H9 (cell line): Measurements from ENCODE around the gene CCM2. TPM values are rescaled to one million over a fixed set of nuclear protein-coding genes. Genes with fewer than 3 reads are reported as not detected.

ENCODE experiments used
- DNase-seq: peaks from one replicate; pipeline ENCODE4 v3.0.0-alpha.2; 2017
- H2AFZ ChIP-seq: one replicate; pipeline ENCODE4 v1.6.1; 2013; ENCODE audit warnings: mild to moderate bottlenecking, low read length, control low read depth, moderate library complexity
- H2AK5ac ChIP-seq: 2 replicates; pipeline ENCODE4 v1.6.1; 2013; ENCODE audit warnings: low read length, control low read depth, mixed read lengths; ENCODE audit not compliant: insufficient read length
- H2BK120ac ChIP-seq: one replicate; pipeline ENCODE4 v1.6.1; 2013; ENCODE audit warnings: low read depth, mild to moderate bottlenecking, low read length, control low read depth, inconsistent platforms; ENCODE audit not compliant: poor library complexity, severe bottlenecking
- H2BK12ac ChIP-seq: 2 replicates; pipeline ENCODE4 v1.6.1; 2013; ENCODE audit warnings: low read length, control low read depth, mixed read lengths, low read depth; ENCODE audit not compliant: insufficient read length
- H2BK15ac ChIP-seq: 2 replicates; pipeline ENCODE4 v1.6.1; 2013; ENCODE audit warnings: low read depth, low read length, control low read depth
- H2BK20ac ChIP-seq: one replicate; pipeline ENCODE4 v1.6.1; 2013; ENCODE audit warnings: low read depth, mild to moderate bottlenecking, low read length, control low read depth, inconsistent platforms; ENCODE audit not compliant: poor library complexity, severe bottlenecking
- H2BK5ac ChIP-seq: 2 replicates; pipeline ENCODE4 v1.6.1; 2013; ENCODE audit warnings: low read length, control low read depth, mixed read lengths; ENCODE audit not compliant: insufficient read length
- H3K14ac ChIP-seq: 2 replicates; pipeline ENCODE4 v1.6.1; 2013; ENCODE audit warnings: low read length, control low read depth; ENCODE audit not compliant: insufficient read depth
- H3K18ac ChIP-seq: 2 replicates; pipeline ENCODE4 v1.6.1; 2013; ENCODE audit warnings: low read depth, mild to moderate bottlenecking, mixed read lengths, low read length, control low read depth; ENCODE audit not compliant: insufficient read length
- H3K23ac ChIP-seq: 2 replicates; pipeline ENCODE4 v1.6.1; 2013; ENCODE audit warnings: low read length, control low read depth, mixed read lengths, low read depth; ENCODE audit not compliant: insufficient read length
- H3K23me2 ChIP-seq: 2 replicates; pipeline ENCODE4 v1.6.1; 2013; ENCODE audit warnings: low read depth, mild to moderate bottlenecking, mixed read lengths, low read length, control low read depth; ENCODE audit not compliant: insufficient read length, poor library complexity, severe bottlenecking
- H3K27ac ChIP-seq: 2 replicates; pipeline ENCODE4 v1.5.1; 2013; ENCODE audit warnings: low read length, control low read depth, mixed read lengths, low read depth; ENCODE audit not compliant: insufficient read length
- H3K27me3 ChIP-seq: 2 replicates; pipeline ENCODE4 v1.6.1; 2013; ENCODE audit warnings: low read length, control low read depth, inconsistent platforms; ENCODE audit not compliant: insufficient read depth
- H3K4ac ChIP-seq: 2 replicates; pipeline ENCODE4 v1.6.1; 2013; ENCODE audit warnings: low read depth, mild to moderate bottlenecking, control low read depth, inconsistent platforms, low read length, moderate library complexity
- H3K4me1 ChIP-seq: 2 replicates; pipeline ENCODE4 v1.6.1; 2013; ENCODE audit warnings: low read length, control low read depth, inconsistent platforms; ENCODE audit not compliant: insufficient read depth
- H3K4me2 ChIP-seq: 2 replicates; pipeline ENCODE4 v1.6.1; 2013; ENCODE audit warnings: low read length, control low read depth, mixed read lengths; ENCODE audit not compliant: insufficient read length, insufficient read depth
- H3K56ac ChIP-seq: 2 replicates; pipeline ENCODE4 v1.6.1; 2013; ENCODE audit warnings: low read depth, mild to moderate bottlenecking, mixed read lengths, low read length, control low read depth; ENCODE audit not compliant: insufficient read length
- H3K79me1 ChIP-seq: 2 replicates; pipeline ENCODE4 v1.6.1; 2013; ENCODE audit warnings: low read depth, mild to moderate bottlenecking, moderate library complexity, low read length, control low read depth, inconsistent platforms; ENCODE audit not compliant: insufficient read depth, poor library complexity, severe bottlenecking
- H3K79me2 ChIP-seq: 2 replicates; pipeline ENCODE4 v1.6.1; 2013; ENCODE audit warnings: low read length, control low read depth, inconsistent platforms; ENCODE audit not compliant: insufficient read depth
- H3K9ac ChIP-seq: 2 replicates; pipeline ENCODE4 v1.6.1; 2013; ENCODE audit warnings: low read length, control low read depth, mixed read lengths; ENCODE audit not compliant: insufficient read length; ENCODE audit errors: extremely low read depth
- H3K9me3 ChIP-seq: one replicate; pipeline ENCODE4 v1.6.1; 2013; ENCODE audit warnings: low read depth, low read length, inconsistent platforms; ENCODE audit not compliant: control insufficient read depth
- H3T11ph ChIP-seq: one replicate; pipeline ENCODE4 v1.6.1; 2013; ENCODE audit warnings: mild to moderate bottlenecking, low read length, control low read depth, inconsistent platforms
- H4K20me1 ChIP-seq: one replicate; pipeline ENCODE4 v1.6.1; 2013; ENCODE audit not compliant: control insufficient read depth, insufficient read length, insufficient read depth
- H4K5ac ChIP-seq: 2 replicates; pipeline ENCODE4 v1.6.1; 2013; ENCODE audit warnings: low read depth, mild to moderate bottlenecking, mixed read lengths, low read length, control low read depth; ENCODE audit not compliant: insufficient read length
- H4K8ac ChIP-seq: replicated peaks from 2 replicates; pipeline ENCODE4 v1.6.1; 2013; ENCODE audit warnings: low read length, control low read depth, mixed read lengths, low read depth; ENCODE audit not compliant: insufficient read length
- H4K91ac ChIP-seq: 2 replicates; pipeline ENCODE4 v1.6.1; 2013; ENCODE audit warnings: low read depth, mild to moderate bottlenecking, moderate library complexity, mixed read lengths, low read length, control low read depth; ENCODE audit not compliant: insufficient read length
- H3K27ac Mint-ChIP-seq, 3 experiments: 2 replicates in 2 of 3; 3 replicates in 1 of 3; pipeline ENCODE4 v1.8.0; 2020 to 2021; ENCODE audit warnings: mixed read lengths in 3 of 3, mild to moderate bottlenecking in 1 of 3, moderate library complexity in 1 of 3
- H3K27me3 Mint-ChIP-seq: 2 replicates; pipeline ENCODE4 v1.8.0; 2021; ENCODE audit warnings: low read depth, mild to moderate bottlenecking, moderate library complexity, mixed read lengths
- H3K36me3 Mint-ChIP-seq, 3 experiments: 2 replicates in 2 of 3; 3 replicates in 1 of 3; pipeline ENCODE4 v1.8.0; 2020 to 2021; ENCODE audit warnings: low read depth in 3 of 3, mixed read lengths in 3 of 3; ENCODE audit not compliant: insufficient read depth in 1 of 3
- H3K4me1 Mint-ChIP-seq, 2 experiments: 2 replicates each; pipeline ENCODE4 v1.8.0; 2020; ENCODE audit warnings: mixed read lengths in 2 of 2
- H3K4me3 Mint-ChIP-seq, 2 experiments: 2 replicates in 1 of 2; 3 replicates in 1 of 2; pipeline ENCODE4 v1.8.0; 2020 to 2021; ENCODE audit warnings: mild to moderate bottlenecking in 2 of 2, mixed read lengths in 2 of 2, moderate library complexity in 1 of 2
- H3K9me3 Mint-ChIP-seq, 2 experiments: 2 replicates in 1 of 2; 3 replicates in 1 of 2; pipeline ENCODE4 v1.8.0; 2020; ENCODE audit warnings: mild to moderate bottlenecking in 2 of 2, mixed read lengths in 2 of 2, moderate library complexity in 1 of 2
- WGBS: extraction: QIAGEN DNeasy Blood & Tissue Kit; methylation state at CpG from one replicate; pipeline ENCODE4 v1.1.7; 2013; ENCODE audit warnings: missing lambda C conversion rate, low lambda C conversion rate, mixed read lengths; ENCODE audit not compliant: insufficient read length; ENCODE audit errors: extremely low coverage; 5-methylcytosine and 5-hydroxymethylcytosine counted together
- total RNA-seq: library from RNA; stranded (reverse); gene quantifications from 2 replicates; pipeline ENCODE4 v1.2.1, GENCODE V29; 2021
- TF ChIP-seq, protein P1 (sequence below): fragments of 200-600 bp; sonication (generic); conservative IDR thresholded peaks from 3 replicates; pipeline ENCODE4 v1.8.0; 2021; ENCODE audit warnings: antibody characterized with exemption, mild to moderate bottlenecking

CCM2 gene
- total RNA-seq, 1 experiment from 2014 or later: 30.4 TPM

DNA sequence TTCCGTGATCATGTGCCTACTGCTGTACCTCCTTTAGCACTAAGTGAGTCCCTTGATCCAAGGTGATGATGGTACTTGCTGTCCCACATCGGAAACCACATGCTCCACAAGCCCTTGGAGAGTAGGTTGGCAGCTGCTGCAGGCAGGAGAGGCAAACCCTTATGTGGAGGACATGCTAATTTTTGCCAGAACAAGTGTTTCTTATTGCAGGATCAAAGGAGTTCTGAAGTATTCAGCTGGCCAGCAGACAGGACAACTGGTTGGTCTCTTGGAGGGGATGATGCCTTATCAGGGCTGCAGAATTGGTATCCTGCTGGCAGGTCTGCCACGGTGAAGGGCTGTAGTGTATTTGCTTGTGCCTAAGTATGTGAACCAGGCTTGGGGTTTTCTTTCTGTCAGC is 52.0 kb downstream of the CCM2 start:
- TF ChIP-seq, protein P1, sequence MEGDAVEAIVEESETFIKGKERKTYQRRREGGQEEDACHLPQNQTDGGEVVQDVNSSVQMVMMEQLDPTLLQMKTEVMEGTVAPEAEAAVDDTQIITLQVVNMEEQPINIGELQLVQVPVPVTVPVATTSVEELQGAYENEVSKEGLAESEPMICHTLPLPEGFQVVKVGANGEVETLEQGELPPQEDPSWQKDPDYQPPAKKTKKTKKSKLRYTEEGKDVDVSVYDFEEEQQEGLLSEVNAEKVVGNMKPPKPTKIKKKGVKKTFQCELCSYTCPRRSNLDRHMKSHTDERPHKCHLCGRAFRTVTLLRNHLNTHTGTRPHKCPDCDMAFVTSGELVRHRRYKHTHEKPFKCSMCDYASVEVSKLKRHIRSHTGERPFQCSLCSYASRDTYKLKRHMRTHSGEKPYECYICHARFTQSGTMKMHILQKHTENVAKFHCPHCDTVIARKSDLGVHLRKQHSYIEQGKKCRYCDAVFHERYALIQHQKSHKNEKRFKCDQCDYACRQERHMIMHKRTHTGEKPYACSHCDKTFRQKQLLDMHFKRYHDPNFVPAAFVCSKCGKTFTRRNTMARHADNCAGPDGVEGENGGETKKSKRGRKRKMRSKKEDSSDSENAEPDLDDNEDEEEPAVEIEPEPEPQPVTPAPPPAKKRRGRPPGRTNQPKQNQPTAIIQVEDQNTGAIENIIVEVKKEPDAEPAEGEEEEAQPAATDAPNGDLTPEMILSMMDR: no peak
- Histone ChIP-seq H2BK15ac (no peak overlapping the region), H3K56ac (no peak overlapping the region), H2BK12ac (no peak overlapping the region), H3K23me2 (no peaks in the 10 kb centered on the region), H4K8ac (no peak overlapping the region), H3K14ac (no peak overlapping the region), H3T11ph (no peak overlapping the region), H3K9ac (no peak overlapping the region), H2AK5ac (no peak overlapping the region), H4K5ac (no peak overlapping the region), H2BK120ac (no peak overlapping the region), H3K4ac (no peak overlapping the region), H3K4me2 (no peak overlapping the region), H3K18ac (no peak overlapping the region), H3K23ac (no peak overlapping the region), H2BK5ac (no peak overlapping the region), H3K79me1 (no peaks in the 10 kb centered on the region), H2AFZ (no peak overlapping the region), H3K27me3 (no peaks in the 10 kb centered on the region), H4K20me1 (no peaks in the 10 kb centered on the region), H2BK20ac (no peak overlapping the region), H3K9me3 (no peaks in the 10 kb centered on the region), H4K91ac (no peak overlapping the region), H3K4me1 (no peaks in the 10 kb centered on the region), H3K27ac (no peak overlapping the region), H3K79me2 (no peaks in the 10 kb centered on the region)
- Mint-ChIP-seq H3K9me3 (no peaks in the 10 kb centered on the region), H3K4me1 (no peaks in the 10 kb centered on the region), H3K4me3 (no peak overlapping the region), H3K27ac (0 out of 7 replicates have a peak overlapping the region, but pooled peaks of 1 of the 3 experiments have one; percentile 11), H3K27me3 (no peaks in the 10 kb centered on the region), H3K36me3 (no peaks in the 10 kb centered on the region; a peak in 2 of 7 replicates)
- WGBS: no CpG with 5 or more reads among the region's 3 CpGs
- DNase-seq: no peak
